ENCODE results near the gene PAGE4. TPM values are rescaled to one million over a fixed set of nuclear protein-coding genes. Genes with fewer than 3 reads are reported as not detected.

Gene PAGE4
- total and polyA plus RNA-seq, 2 of the 13 experiments (the other 11 are each of a cell fraction or from before 2014, with no cell fraction given): 1.1 TPM; not detected in 1

DNA sequence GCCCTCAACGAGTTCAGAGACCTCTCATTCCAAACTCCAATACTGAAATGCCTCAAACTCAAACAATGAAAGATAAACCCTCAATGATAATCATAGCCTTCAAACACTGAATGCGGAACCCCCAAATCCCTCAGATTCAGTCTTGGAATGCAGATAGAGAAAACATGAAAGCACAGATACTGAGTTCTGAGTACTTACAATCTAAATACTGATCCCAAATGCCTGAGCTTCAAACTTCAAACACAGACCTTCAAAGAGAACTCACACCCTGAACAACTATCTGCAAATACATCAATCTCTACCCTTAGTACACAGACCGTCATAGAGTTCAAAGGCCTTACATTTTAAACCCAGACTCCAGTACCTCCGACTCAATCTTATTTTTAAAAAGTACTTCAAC is 16.9 kb upstream of the PAGE4 start:
- Histone ChIP-seq H3K4me1 (ENCODE audit: insufficient read depth, low read length) (peaks cover 57% of the 10 kb centered on the region), H3K79me2 (ENCODE audit: insufficient read depth, low read length) (peaks cover 6% of the 10 kb centered on the region), H3K9ac (ENCODE audit: insufficient read depth, low read depth, low read length) (peak overlapping the region; percentile 54), H4K20me1 (ENCODE audit: insufficient read depth, low read length) (no peaks in the 10 kb centered on the region), H3K27ac (ENCODE audit: extremely low read length, insufficient read depth, low read length) (peak overlapping the region; percentile 93), H3K36me3 (replicated peaks in 1 of 2; ENCODE audit: control insufficient read depth in 1 of 2, insufficient read depth in 2 of 2, low read length in 2 of 2) (no peaks in the 10 kb centered on the region), H3K27me3 (ENCODE audit: control insufficient read depth in 1 of 2, insufficient read depth in 2 of 2, low read length in 2 of 2) (no peaks in the 10 kb centered on the region), H3K4me3 (replicated peaks in 1 of 3; ENCODE audit: insufficient read depth in 1 of 3, low read depth in 2 of 3, low read length in 3 of 3) (peak overlapping the region in 1 of 3 experiments; percentile 23; a peak in 2 of 6 replicates), H2AFZ (ENCODE audit: low read length) (no peak overlapping the region), H3K4me2 (ENCODE audit: low read depth, low read length) (peak overlapping the region; percentile 68), H3K9me3 (ENCODE audit: low read length) (no peaks in the 10 kb centered on the region)
- intact Hi-C loops (cut with micrococcal nuclease; ENCODE audit: unreplicated experiment) (no loop called here), in situ Hi-C loops (cut with HindIII; ENCODE audit: extremely low pct_ligation_motif_present, low pct_unique_long_range_greater_than_20kb) (no loop called here)
- WGBS (ENCODE audit: low lambda C conversion rate): 0% methylated on average over 3 of the region's 4 CpGs
- DNase-seq (ENCODE audit: low spot score): peak; percentile 93
- ChIA-PET POLR2A (interaction anchor here (0.6 to 2.2 kb wide), 6 partner anchors 16 to 65 kb away, joined by 3 to 8 read pairs (median 4); no protein-coding TSS in a partner anchor), CTCF (ENCODE audit: low intra/inter-chr PET ratio, low total read pairs) (no interaction called here)
- peak; percentile 62 for FAIRE-seq
- peak; percentile 88 for ATAC-seq
- no TSS peak for BruUV-seq (replicated peaks)
- TF ChIP-seq, protein P1, sequence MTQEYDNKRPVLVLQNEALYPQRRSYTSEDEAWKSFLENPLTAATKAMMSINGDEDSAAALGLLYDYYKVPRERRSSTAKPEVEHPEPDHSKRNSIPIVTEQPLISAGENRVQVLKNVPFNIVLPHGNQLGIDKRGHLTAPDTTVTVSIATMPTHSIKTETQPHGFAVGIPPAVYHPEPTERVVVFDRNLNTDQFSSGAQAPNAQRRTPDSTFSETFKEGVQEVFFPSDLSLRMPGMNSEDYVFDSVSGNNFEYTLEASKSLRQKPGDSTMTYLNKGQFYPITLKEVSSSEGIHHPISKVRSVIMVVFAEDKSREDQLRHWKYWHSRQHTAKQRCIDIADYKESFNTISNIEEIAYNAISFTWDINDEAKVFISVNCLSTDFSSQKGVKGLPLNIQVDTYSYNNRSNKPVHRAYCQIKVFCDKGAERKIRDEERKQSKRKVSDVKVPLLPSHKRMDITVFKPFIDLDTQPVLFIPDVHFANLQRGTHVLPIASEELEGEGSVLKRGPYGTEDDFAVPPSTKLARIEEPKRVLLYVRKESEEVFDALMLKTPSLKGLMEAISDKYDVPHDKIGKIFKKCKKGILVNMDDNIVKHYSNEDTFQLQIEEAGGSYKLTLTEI (CRISPR knock-in tag; conservative IDR thresholded peaks at IDR 0.05): no peak
- TF ChIP-seq ZBTB3 (CRISPR knock-in tag; IDR thresholded peaks at IDR 0.05; ENCODE audit: borderline replicate concordance, low read depth): no peak
- peak; percentile 93 for TF ChIP-seq CREM (IDR thresholded peaks at IDR 0.05)
- no peak for TF ChIP-seq CREM (CRISPR knock-in tag; IDR thresholded peaks at IDR 0.05)
- no peak for TF ChIP-seq U2AF1 (optimal IDR thresholded peaks at IDR 0.05; ENCODE audit: low read depth, low read length)
- peak; percentile 94 for TF ChIP-seq TCF7L2 (IDR thresholded peaks at IDR 0.05; ENCODE audit: low read depth, low read length)
- peak; percentile 85; the same call in 1 of the 2 replicates for TF ChIP-seq NCOR1 (IDR thresholded peaks at IDR 0.05; ENCODE audit: borderline replicate concordance, low read length)
- peak; percentile 96 for TF ChIP-seq HOXD1 (CRISPR knock-in tag; IDR thresholded peaks at IDR 0.05)
- 0 out of 2 replicates have a peak, but pooled peaks have one; percentile 13 for TF ChIP-seq ZKSCAN8 (CRISPR knock-in tag; IDR thresholded peaks at IDR 0.05; ENCODE audit: borderline replicate concordance)
- TF ChIP-seq SOX5 (CRISPR knock-in tag; IDR thresholded peaks at IDR 0.05; ENCODE audit: borderline replicate concordance): peak; percentile 75; the same call in 1 of the 2 replicates
- peak; percentile 34; the same call in 1 of the 2 replicates for TF ChIP-seq ZBTB20 (CRISPR knock-in tag; IDR thresholded peaks at IDR 0.05; ENCODE audit: borderline replicate concordance, low read depth)
- TF ChIP-seq, protein P2, sequence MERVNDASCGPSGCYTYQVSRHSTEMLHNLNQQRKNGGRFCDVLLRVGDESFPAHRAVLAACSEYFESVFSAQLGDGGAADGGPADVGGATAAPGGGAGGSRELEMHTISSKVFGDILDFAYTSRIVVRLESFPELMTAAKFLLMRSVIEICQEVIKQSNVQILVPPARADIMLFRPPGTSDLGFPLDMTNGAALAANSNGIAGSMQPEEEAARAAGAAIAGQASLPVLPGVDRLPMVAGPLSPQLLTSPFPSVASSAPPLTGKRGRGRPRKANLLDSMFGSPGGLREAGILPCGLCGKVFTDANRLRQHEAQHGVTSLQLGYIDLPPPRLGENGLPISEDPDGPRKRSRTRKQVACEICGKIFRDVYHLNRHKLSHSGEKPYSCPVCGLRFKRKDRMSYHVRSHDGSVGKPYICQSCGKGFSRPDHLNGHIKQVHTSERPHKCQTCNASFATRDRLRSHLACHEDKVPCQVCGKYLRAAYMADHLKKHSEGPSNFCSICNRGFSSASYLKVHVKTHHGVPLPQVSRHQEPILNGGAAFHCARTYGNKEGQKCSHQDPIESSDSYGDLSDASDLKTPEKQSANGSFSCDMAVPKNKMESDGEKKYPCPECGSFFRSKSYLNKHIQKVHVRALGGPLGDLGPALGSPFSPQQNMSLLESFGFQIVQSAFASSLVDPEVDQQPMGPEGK (CRISPR knock-in tag; IDR thresholded peaks at IDR 0.05): peak; percentile 24; the same call in 1 of the 2 replicates
- peak; percentile 93 for TF ChIP-seq GFI1 (CRISPR knock-in tag; IDR thresholded peaks at IDR 0.05; ENCODE audit: borderline replicate concordance)
- 0 out of 2 replicates have a peak, but pooled peaks have one; percentile 48 for TF ChIP-seq RCOR2 (CRISPR knock-in tag; IDR thresholded peaks at IDR 0.05)
- TF ChIP-seq SRF (IDR thresholded peaks at IDR 0.05; ENCODE audit: low read depth, low read length): no peak
- no peak for TF ChIP-seq FOXA1 (IDR thresholded peaks at IDR 0.05)
- TF ChIP-seq FOXA1 (CRISPR knock-in tag; IDR thresholded peaks at IDR 0.05): peak; percentile 74
- TF ChIP-seq, protein P3, sequence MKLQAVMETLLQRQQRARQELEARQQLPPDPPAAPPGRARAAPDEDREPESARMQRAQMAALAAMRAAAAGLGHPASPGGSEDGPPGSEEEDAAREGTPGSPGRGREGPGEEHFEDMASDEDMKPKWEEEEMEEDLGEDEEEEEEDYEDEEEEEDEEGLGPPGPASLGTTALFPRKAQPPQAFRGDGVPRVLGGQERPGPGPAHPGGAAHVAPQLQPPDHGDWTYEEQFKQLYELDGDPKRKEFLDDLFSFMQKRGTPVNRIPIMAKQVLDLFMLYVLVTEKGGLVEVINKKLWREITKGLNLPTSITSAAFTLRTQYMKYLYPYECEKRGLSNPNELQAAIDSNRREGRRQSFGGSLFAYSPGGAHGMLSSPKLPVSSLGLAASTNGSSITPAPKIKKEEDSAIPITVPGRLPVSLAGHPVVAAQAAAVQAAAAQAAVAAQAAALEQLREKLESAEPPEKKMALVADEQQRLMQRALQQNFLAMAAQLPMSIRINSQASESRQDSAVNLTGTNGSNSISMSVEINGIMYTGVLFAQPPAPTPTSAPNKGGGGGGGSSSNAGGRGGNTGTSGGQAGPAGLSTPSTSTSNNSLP (IDR thresholded peaks at IDR 0.05; ENCODE audit: low read depth, low read length): peak; percentile 64; the same call in 1 of the 2 replicates
- TF ChIP-seq RARA (CRISPR knock-in tag; IDR thresholded peaks at IDR 0.05): 0 out of 2 replicates have a peak, but pooled peaks have one; percentile 43
- TF ChIP-seq TEAD3 (CRISPR knock-in tag; optimal IDR thresholded peaks at IDR 0.05; ENCODE audit: borderline replicate concordance): peak; percentile 92
